B cell (primary cell): Measurements from ENCODE around the gene SH3RF3. TPM values are rescaled to one million over a fixed set of nuclear protein-coding genes. Genes with fewer than 3 reads are reported as not detected.

ENCODE experiments used
- ATAC-seq: fragments of 200-7000 bp; cut with Tn5 transposase; one replicate; pipeline ENCODE4 v1.10.0; 2021; ENCODE audit warnings: low read depth, mild to moderate bottlenecking, moderate number of reproducible peaks, moderate library complexity
- CTCF ChIA-PET: fragments of 350-600 bp; sonication (Branson Sonifier 250); formaldehyde crosslinking; loops from one replicate; lab custom pipeline; 2021; ENCODE audit warnings: antibody characterized with exemption, inconsistent platforms; lab: Charles Lee
- POLR2A ChIA-PET: fragments of 350-600 bp; sonication (Branson Sonifier 250); formaldehyde crosslinking; loops from one replicate; lab custom pipeline; 2021; ENCODE audit warnings: antibody characterized with exemption; lab: Charles Lee
- DNase-seq: peaks from one replicate; pipeline ENCODE4 v3.0.0; 2013
- H2AFZ ChIP-seq: 2 replicates; pipeline ENCODE4 v1.6.1; 2012; ENCODE audit warnings: mild to moderate bottlenecking, low read depth, low read length; ENCODE audit not compliant: insufficient read depth, poor library complexity, severe bottlenecking
- H3K27ac ChIP-seq, 2 donors: 1 replicate in 1 of 2; 2 replicates in 1 of 2; pipeline ENCODE4 v1.5.1; 2012 to 2013; ENCODE audit warnings: low read length in 2 of 2, mild to moderate bottlenecking in 2 of 2, moderate library complexity in 1 of 2
- H3K27me3 ChIP-seq, 4 experiments: fragments of 200-600 bp in 1 of 4; sonication (generic) in 1 of 4; replicated peaks in 1 of 4; 1 replicate in 2 of 4; 2 replicates in 2 of 4; pipeline versions ENCODE4 v1.6.1 to v1.7.0; 2013 to 2016; ENCODE audit warnings: low read length in 3 of 4, mild to moderate bottlenecking in 2 of 4, mixed read lengths in 1 of 4, moderate library complexity in 1 of 4; ENCODE audit not compliant: insufficient read depth in 4 of 4, control insufficient read depth in 3 of 4; ENCODE audit errors: control extremely low read depth in 1 of 4
- H3K36me3 ChIP-seq, 2 experiments: replicated peaks in 1 of 2; 1 replicate in 1 of 2; 2 replicates in 1 of 2; pipeline versions ENCODE4 v1.6.1 to v1.7.1; 2013; ENCODE audit warnings: low read length in 1 of 2; ENCODE audit not compliant: insufficient read depth in 2 of 2, control insufficient read depth in 1 of 2; ENCODE audit errors: control extremely low read depth in 1 of 2, extremely low read depth in 1 of 2
- H3K4me1 ChIP-seq, 2 donors: fragments of 200-600 bp in 1 of 2; sonication (generic) in 1 of 2; 1 replicate in 1 of 2; 2 replicates in 1 of 2; pipeline versions ENCODE4 v1.5.1 to v1.6.1; 2013 to 2017; ENCODE audit warnings: low read length in 2 of 2; ENCODE audit not compliant: control insufficient read depth in 2 of 2, insufficient read depth in 2 of 2
- H3K4me2 ChIP-seq: replicated peaks from 2 replicates; pipeline ENCODE3; 2012; ENCODE audit warnings: mild to moderate bottlenecking, low read depth, low read length; ENCODE audit not compliant: poor library complexity, severe bottlenecking
- H3K4me3 ChIP-seq, 5 experiments: fragments of 200-600 bp in 1 of 5; sonication (generic) in 1 of 5; 1 replicate in 3 of 5; 2 replicates in 2 of 5; pipeline versions ENCODE4 v1.5.1 to v1.7.0; 2011 to 2016; ENCODE audit warnings: low read length in 4 of 5, mild to moderate bottlenecking in 4 of 5, low read depth in 2 of 5, control low read depth in 1 of 5, moderate library complexity in 1 of 5; ENCODE audit not compliant: insufficient read depth in 1 of 5; ENCODE audit errors: control extremely low read depth in 1 of 5, extremely low read depth in 1 of 5
- H3K79me2 ChIP-seq: fragments of 200-600 bp; sonication (generic); one replicate; pipeline ENCODE4 v1.6.0; 2016; ENCODE audit warnings: low read length; ENCODE audit not compliant: control insufficient read depth, insufficient read depth
- H3K9ac ChIP-seq: fragments of 200-600 bp; sonication (generic); 2 replicates; pipeline ENCODE4 v1.6.1; 2017; ENCODE audit warnings: mild to moderate bottlenecking, low read length, moderate library complexity
- H3K9me3 ChIP-seq, 3 donors: one replicate each; pipeline versions ENCODE4 v1.6.1 to v1.7.1; 2013; ENCODE audit warnings: low read length in 2 of 3; ENCODE audit not compliant: control insufficient read depth in 2 of 3, insufficient read depth in 1 of 3; ENCODE audit errors: control extremely low read depth in 1 of 3
- H4K20me1 ChIP-seq: 2 replicates; pipeline ENCODE4 v1.6.0; 2012; ENCODE audit warnings: mild to moderate bottlenecking, low read length; ENCODE audit not compliant: insufficient read depth, control insufficient read depth, poor library complexity, severe bottlenecking
- H3K27ac Mint-ChIP-seq: one replicate; pipeline ENCODE4 v1.8.0; 2021; ENCODE audit warnings: mixed read lengths
- H3K27me3 Mint-ChIP-seq: one replicate; pipeline ENCODE4 v1.8.0; 2021; ENCODE audit warnings: mixed read lengths
- H3K4me1 Mint-ChIP-seq: one replicate; pipeline ENCODE4 v1.8.0; 2021; ENCODE audit warnings: mixed read lengths
- H3K4me3 Mint-ChIP-seq: one replicate; pipeline ENCODE4 v1.8.0; 2021; ENCODE audit warnings: mixed read lengths
- H3K9me3 Mint-ChIP-seq: one replicate; pipeline ENCODE4 v1.8.0; 2022; ENCODE audit warnings: mixed read lengths; ENCODE audit not compliant: insufficient read depth
- EZH2 ChIP-seq: IDR thresholded peaks from 2 replicates; pipeline ENCODE4 v1.6.1; 2012; ENCODE audit warnings: borderline replicate concordance, low read depth, mild to moderate bottlenecking, moderate library complexity, low read length; ENCODE audit not compliant: insufficient read depth, poor library complexity, severe bottlenecking
- WGBS: methylation state at CpG from one replicate; pipeline ENCODE4 v1.1.5; 2013; ENCODE audit warnings: missing lambda C conversion rate; ENCODE audit not compliant: insufficient coverage; 5-methylcytosine and 5-hydroxymethylcytosine counted together
- intact Hi-C: fragments of 100-400 bp; cut with micrococcal nuclease; formaldehyde crosslinking; loops from one replicate; pipeline ENCODE4 v1.10.0; 2022
- polyA plus RNA-seq: library from polyadenylated mRNA; depleted of rRNA; stranded (reverse); fragments of >200 nt; gene quantifications from 2 replicates; pipeline ENCODE4 v1.2.3, GENCODE V29; 2012
- total RNA-seq, 2 donors: library from RNA; stranded (reverse); fragments of 120-200 nt in 1 of 2; gene quantifications; 1 replicate in 1 of 2; 2 replicates in 1 of 2; pipeline versions ENCODE4 v1.2.3 to v1.2.4, GENCODE V29; 2013 to 2022
- TF ChIP-seq, protein P1 (sequence below): fragments of 200-600 bp; IDR thresholded peaks from one replicate; pipeline ENCODE4 v1.8.0; 2022; ENCODE audit warnings: antibody characterized with exemption, mild to moderate bottlenecking

The SH3RF3 gene
- total and polyA plus RNA-seq, 2 donors (not counting 1 experiment from before 2014, with no cell fraction given) = 0.07 to 1.2 TPM

DNA sequence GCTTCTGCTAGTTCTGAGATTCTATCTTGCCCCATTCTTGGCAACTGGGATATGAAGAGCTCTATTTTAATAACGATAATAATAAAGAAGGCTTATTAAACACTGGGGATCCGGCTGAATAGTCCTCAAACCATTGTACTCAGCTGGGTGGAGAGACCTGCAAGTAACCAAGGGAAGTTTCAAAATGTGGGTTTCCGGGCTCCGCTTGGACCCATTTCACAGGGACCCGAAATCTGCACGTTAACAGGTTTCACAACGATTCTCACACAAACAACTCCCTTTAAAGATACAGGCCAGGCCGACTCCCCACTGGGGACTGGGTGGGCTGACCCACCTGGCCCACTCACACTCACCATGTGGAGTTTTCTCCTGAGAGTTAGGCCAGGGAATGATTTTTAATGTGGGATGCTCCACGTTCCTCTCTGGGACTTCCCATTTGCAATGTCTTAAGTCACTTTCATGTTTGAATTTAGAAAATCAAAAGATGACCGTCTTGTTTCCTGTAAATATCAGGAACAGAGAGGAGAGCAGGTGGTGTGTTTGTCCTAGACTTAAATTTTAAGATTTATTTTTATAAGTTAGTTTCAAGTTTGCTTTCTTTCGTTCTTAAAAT, 96.3 kb downstream of the SH3RF3 start:
- Histone ChIP-seq H3K4me2 (no peak overlapping the region), H3K9me3 (peaks cover 0 to 3% (median 0%) of the 10 kb centered on the region in 3 donors), H3K9ac (no peak overlapping the region), H4K20me1 (no peaks in the 10 kb centered on the region), H3K27ac (no peak overlapping the region), H3K4me3 (no peak overlapping the region), H3K4me1 (peaks cover 0 to 15% of the 10 kb centered on the region in 2 donors), H3K79me2 (no peaks in the 10 kb centered on the region), H2AFZ (no peak overlapping the region), H3K36me3 (no peaks in the 10 kb centered on the region), H3K27me3 (no peaks in the 10 kb centered on the region)
- TF ChIP-seq EZH2 = no peak
- TF ChIP-seq, protein P1, sequence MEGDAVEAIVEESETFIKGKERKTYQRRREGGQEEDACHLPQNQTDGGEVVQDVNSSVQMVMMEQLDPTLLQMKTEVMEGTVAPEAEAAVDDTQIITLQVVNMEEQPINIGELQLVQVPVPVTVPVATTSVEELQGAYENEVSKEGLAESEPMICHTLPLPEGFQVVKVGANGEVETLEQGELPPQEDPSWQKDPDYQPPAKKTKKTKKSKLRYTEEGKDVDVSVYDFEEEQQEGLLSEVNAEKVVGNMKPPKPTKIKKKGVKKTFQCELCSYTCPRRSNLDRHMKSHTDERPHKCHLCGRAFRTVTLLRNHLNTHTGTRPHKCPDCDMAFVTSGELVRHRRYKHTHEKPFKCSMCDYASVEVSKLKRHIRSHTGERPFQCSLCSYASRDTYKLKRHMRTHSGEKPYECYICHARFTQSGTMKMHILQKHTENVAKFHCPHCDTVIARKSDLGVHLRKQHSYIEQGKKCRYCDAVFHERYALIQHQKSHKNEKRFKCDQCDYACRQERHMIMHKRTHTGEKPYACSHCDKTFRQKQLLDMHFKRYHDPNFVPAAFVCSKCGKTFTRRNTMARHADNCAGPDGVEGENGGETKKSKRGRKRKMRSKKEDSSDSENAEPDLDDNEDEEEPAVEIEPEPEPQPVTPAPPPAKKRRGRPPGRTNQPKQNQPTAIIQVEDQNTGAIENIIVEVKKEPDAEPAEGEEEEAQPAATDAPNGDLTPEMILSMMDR = no peak
- ATAC-seq (no peak), DNase-seq (no peak)
- Mint-ChIP-seq H3K27me3 (no peaks in the 10 kb centered on the region), H3K27ac (no peak overlapping the region), H3K9me3 (no peaks in the 10 kb centered on the region), H3K4me3 (no peak overlapping the region), H3K4me1 (peaks cover 21% of the 10 kb centered on the region)
- POLR2A ChIA-PET = no interaction called here
- 100% methylated on average over 1 of the region's 11 CpGs for WGBS
- intact Hi-C loops = no loop called here
- CTCF ChIA-PET = no interaction called here

DNA sequence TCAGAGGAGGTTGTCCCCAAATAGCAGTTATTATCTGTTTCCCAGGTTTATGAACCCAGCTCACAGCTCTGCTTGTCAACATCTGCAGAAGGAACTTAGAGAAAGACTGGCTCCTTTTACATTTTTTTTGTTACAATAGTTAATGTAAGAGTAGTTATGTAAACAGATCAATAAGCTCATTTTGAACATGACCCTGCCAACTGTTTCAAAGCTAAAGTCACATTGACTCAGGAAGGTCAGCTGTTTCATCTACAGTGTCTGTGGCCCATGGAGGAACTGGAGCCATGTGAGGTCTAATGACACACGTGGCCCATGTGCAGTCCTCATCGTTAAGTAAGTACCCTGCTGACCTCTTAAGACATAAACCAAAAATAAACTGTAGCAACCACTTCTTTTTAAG, 97.1 kb downstream of the SH3RF3 start:
- Histone ChIP-seq H3K79me2 (peaks cover 5% of the 10 kb centered on the region), H3K9me3 (peaks cover 0 to 3% (median 0%) of the 10 kb centered on the region in 3 donors), H2AFZ (no peak overlapping the region), H3K9ac (no peak overlapping the region), H3K36me3 (no peaks in the 10 kb centered on the region), H3K27me3 (no peaks in the 10 kb centered on the region), H3K4me3 (no peak overlapping the region), H3K4me1 (peaks cover 0 to 19% of the 10 kb centered on the region in 2 donors), H3K4me2 (no peak overlapping the region), H3K27ac (no peak overlapping the region), H4K20me1 (no peaks in the 10 kb centered on the region)
- Mint-ChIP-seq H3K4me1 (peaks cover 21% of the 10 kb centered on the region), H3K27me3 (no peaks in the 10 kb centered on the region), H3K27ac (no peak overlapping the region), H3K4me3 (no peak overlapping the region), H3K9me3 (no peaks in the 10 kb centered on the region)
- ATAC-seq = no peak
- no peak for DNase-seq
- POLR2A ChIA-PET = no interaction called here
- intact Hi-C loops = no loop called here
- TF ChIP-seq, protein P1 = no peak
- no peak for TF ChIP-seq EZH2
- no CpG with 5 or more reads among the region's 2 CpGs for WGBS
- CTCF ChIA-PET = no interaction called here
